ACC112 (cell line): ENCODE measurements around the gene PLPP6.

ENCODE experiments used
- H2AFZ ChIP-seq: fragments of 200-600 bp; sonication (generic); one replicate; pipeline ENCODE4 v1.6.0; 2017; ENCODE audit warnings: antibody characterized with exemption, low read length; ENCODE audit not compliant: unreplicated experiment
- H3K27ac ChIP-seq: fragments of 200-600 bp; sonication (generic); 2 replicates; pipeline ENCODE4 v1.5.1; 2014; ENCODE audit warnings: low read depth, mild to moderate bottlenecking, antibody characterized with exemption, low read length, moderate library complexity
- H3K27me3 ChIP-seq: fragments of 200-600 bp; sonication (generic); 2 replicates; pipeline ENCODE4 v1.6.1; 2014; ENCODE audit warnings: mild to moderate bottlenecking, antibody characterized with exemption, low read length, moderate library complexity, mixed read lengths; ENCODE audit not compliant: insufficient read depth
- H3K36me3 ChIP-seq: fragments of 200-600 bp; sonication (generic); 2 replicates; pipeline ENCODE4 v1.6.1; 2016; ENCODE audit warnings: mild to moderate bottlenecking, antibody characterized with exemption, low read length, moderate library complexity, mixed read lengths; ENCODE audit not compliant: insufficient read depth
- H3K4me1 ChIP-seq: fragments of 200-600 bp; sonication (generic); one replicate; pipeline ENCODE4 v1.6.1; 2016; ENCODE audit warnings: low read length, mixed read lengths; ENCODE audit not compliant: insufficient read depth, unreplicated experiment, control insufficient read depth
- H3K4me3 ChIP-seq: fragments of 200-600 bp; sonication (generic); 2 replicates; pipeline ENCODE4 v1.5.1; 2014; ENCODE audit warnings: mild to moderate bottlenecking, low read depth, low read length
- H3K79me2 ChIP-seq: fragments of 200-600 bp; sonication (generic); one replicate; pipeline ENCODE4 v1.6.0; 2016; ENCODE audit warnings: low read length; ENCODE audit not compliant: control insufficient read depth, unreplicated experiment, insufficient read depth

PLPP6 gene

DNA sequence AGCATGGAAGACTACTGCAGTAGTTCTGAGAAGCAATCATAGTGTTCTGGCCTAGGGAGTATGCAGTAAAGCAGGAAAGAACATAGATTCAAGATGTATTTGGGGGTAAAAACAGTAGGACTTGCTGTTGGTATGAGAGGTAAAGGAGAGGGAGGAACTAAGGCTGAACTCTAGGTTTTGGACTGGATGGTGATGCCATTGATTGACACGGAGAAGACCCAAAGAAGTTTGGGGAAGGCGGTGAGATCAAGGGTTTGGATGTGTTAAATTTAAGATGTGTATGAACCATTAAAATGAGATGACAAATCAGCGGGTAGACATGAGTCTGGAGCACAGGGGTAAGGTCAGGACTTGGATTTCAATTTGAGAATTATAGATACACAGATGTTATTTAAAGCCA lies 15.3 kb downstream of the PLPP6 start:
- Histone ChIP-seq H3K79me2 (peaks cover 25% of the 10 kb centered on the region), H3K27ac (no peak overlapping the region), H3K36me3 (no peaks in the 10 kb centered on the region), H3K27me3 (no peaks in the 10 kb centered on the region), H2AFZ (no peak overlapping the region), H3K4me1 (peaks cover 21% of the 10 kb centered on the region), H3K4me3 (no peak overlapping the region)

DNA sequence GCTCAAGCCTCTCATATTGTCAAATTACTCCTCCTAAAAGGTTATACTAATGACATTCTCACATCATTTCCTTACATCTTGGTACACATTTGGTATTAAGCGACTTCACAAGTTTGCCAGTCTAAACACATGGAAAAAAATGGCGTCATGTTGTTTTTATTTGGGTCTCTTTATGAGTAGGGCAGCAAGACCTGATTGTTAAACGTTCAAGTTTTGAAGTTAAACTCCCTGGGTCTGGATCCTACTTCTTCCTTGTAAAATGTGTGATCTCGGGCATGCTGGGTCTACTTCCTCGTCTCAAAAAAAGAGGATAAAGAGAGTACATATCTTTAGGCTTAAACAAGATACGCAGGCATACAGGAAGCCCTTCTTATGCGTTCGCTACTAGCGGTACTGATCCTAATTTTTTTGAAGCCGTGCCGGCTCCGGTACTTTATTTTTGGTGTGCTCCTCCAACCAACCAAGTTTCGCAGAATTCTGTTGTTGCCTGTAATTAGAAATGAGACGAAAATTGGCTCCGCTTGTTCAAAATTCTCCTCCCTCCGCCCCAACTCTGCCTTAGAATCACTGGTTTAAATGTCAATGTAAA lies 16.7 kb downstream of the PLPP6 start:
- Histone ChIP-seq H3K79me2 (peaks cover 35% of the 10 kb centered on the region), H3K4me3 (peak overlapping the region; percentile 96), H3K4me1 (peaks cover 21% of the 10 kb centered on the region), H3K27me3 (no peaks in the 10 kb centered on the region), H2AFZ (peak overlapping the region; percentile 94), H3K36me3 (peaks cover 3% of the 10 kb centered on the region; the same call in 1 of the 2 replicates), H3K27ac (peak overlapping the region; percentile 84)

- peaks cover 3% of the 10 kb centered on the region; the same call in 1 of the 2 replicates for H3K36me3 ChIP-seq
These were observed 17.4 kb downstream of the PLPP6 start, which contains the start of gene CDC37L1 for GRCh38 chr9:4679268-4680172. Gene CDC37L1, plus strand, starts transcription at chr9:4679569. Its CDS starts 199 bp downstream, at chr9:4679768.

DNA sequence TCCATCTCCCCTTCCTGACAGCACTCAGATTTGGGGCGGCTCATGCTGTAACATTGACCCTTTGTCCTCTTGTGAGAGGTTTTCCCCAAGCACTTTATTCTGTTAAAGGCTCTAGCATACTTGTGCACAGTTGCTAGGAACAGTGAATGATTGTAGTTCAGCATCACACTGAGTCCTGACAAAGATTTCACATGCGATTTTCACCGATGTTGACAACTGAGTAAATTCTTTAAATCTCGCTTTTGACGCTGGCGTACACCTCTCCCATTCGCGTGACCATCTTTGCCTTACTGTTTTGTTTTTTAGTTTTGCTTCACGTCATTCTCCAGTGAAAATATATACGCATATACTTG lies 18.1 kb downstream of the PLPP6 start:
- H3K27me3 ChIP-seq, result no peaks in the 10 kb centered on the region
- peak overlapping the region; percentile 96 for H3K4me3 ChIP-seq
- H3K27ac ChIP-seq, result peak overlapping the region; percentile 84
- peak overlapping the region; percentile 58 for H2AFZ ChIP-seq
- peaks cover 35% of the 10 kb centered on the region for H3K79me2 ChIP-seq
- peaks cover 17% of the 10 kb centered on the region for H3K4me1 ChIP-seq
- peaks cover 6% of the 10 kb centered on the region; the same call in 1 of the 2 replicates for H3K36me3 ChIP-seq

More at GRCh38 chr9:4679268-4680172, 17.4 kb downstream of the PLPP6 start, which contains the start of gene CDC37L1:
- Histone ChIP-seq H3K27ac (peak within 1 kb of the TSS; percentile 84), H3K27me3 (no peaks in the 10 kb centered on the region), H3K4me1 (peaks cover 21% of the 10 kb centered on the region), H2AFZ (peak within 1 kb of the TSS; percentile 94), H3K79me2 (peaks cover 35% of the 10 kb centered on the region), H3K4me3 (peak within 1 kb of the TSS; percentile 96)

GRCh38 chr9:4680750-4681149 lies 18.7 kb downstream of the PLPP6 start:
- Histone ChIP-seq H3K4me1 (peaks cover 14% of the 10 kb centered on the region), H3K4me3 (peak overlapping the region; percentile 96), H3K27me3 (no peaks in the 10 kb centered on the region), H3K27ac (peak overlapping the region; percentile 84), H3K36me3 (peaks cover 11% of the 10 kb centered on the region; the same call in 1 of the 2 replicates), H3K79me2 (peaks cover 35% of the 10 kb centered on the region), H2AFZ (peak overlapping the region; percentile 58)

GRCh38 chr9:4684820-4685219 lies 22.7 kb downstream of the PLPP6 start:
- Histone ChIP-seq H3K27ac (no peak overlapping the region), H3K79me2 (peaks cover 31% of the 10 kb centered on the region)

GRCh38 chr9:4686112-4686511 lies 24.0 kb downstream of the PLPP6 start:
- H3K4me1 ChIP-seq, result peaks cover 9% of the 10 kb centered on the region
- H3K27me3 ChIP-seq, result no peaks in the 10 kb centered on the region
- H3K79me2 ChIP-seq, result peaks cover 18% of the 10 kb centered on the region
- no peak overlapping the region for H3K4me3 ChIP-seq
- H3K36me3 ChIP-seq, result peaks cover 18% of the 10 kb centered on the region; the same call in 1 of the 2 replicates
- no peak overlapping the region for H2AFZ ChIP-seq
- no peak overlapping the region for H3K27ac ChIP-seq

More at GRCh38 chr9:4684820-4685219, 22.7 kb downstream of the PLPP6 start:
- no peaks in the 10 kb centered on the region for H3K27me3 ChIP-seq
- H2AFZ ChIP-seq, result no peak overlapping the region
- H3K36me3 ChIP-seq, result peaks cover 15% of the 10 kb centered on the region; the same call in 1 of the 2 replicates
- no peak overlapping the region for H3K4me3 ChIP-seq
- H3K4me1 ChIP-seq, result peaks cover 11% of the 10 kb centered on the region

DNA sequence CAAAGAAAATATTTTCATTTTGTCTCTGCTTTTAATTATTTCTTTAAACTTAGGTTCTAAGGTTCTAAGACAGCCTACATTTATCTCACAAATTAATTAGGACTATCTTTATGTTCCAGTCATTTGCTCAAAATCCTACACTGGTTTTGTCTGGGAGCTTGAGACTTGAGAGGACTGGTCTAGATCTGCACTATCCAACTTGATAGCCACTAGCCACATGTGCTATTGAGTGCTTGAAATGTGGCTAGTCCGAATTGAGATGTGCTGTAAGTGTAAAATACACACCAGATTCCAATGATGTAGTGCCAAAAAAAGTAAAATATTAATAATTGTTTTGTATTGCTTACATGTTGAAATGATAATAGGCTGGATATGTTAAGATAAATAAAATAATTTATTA lies 24.5 kb downstream of the PLPP6 start:
- Histone ChIP-seq H3K4me3 (no peak overlapping the region), H3K27me3 (no peaks in the 10 kb centered on the region), H3K27ac (no peak overlapping the region), H3K36me3 (peaks cover 23% of the 10 kb centered on the region; the same call in 1 of the 2 replicates), H3K4me1 (peaks cover 5% of the 10 kb centered on the region), H2AFZ (no peak overlapping the region), H3K79me2 (peaks cover 16% of the 10 kb centered on the region)

DNA sequence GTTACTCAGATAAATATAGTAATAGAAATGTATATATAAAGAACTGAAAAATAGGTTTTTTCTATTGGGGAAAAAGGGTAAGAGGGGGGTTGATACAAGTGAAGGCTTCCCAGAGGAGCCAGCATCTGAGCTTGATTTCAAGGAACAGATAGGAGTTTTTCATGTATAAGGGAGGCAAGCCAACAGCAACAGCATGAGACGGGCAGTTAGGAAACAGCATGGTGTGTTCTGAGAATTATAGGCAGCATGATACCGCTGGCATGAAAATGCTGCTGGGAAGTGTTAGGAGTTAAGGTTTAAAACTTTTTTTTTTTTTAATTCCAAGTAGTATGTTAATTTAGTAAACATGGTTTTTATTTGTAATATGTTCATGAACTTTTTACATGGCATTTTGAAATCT lies 26.9 kb downstream of the PLPP6 start:
- Histone ChIP-seq H3K79me2 (peaks cover 2% of the 10 kb centered on the region), H3K27me3 (no peaks in the 10 kb centered on the region), H2AFZ (no peak overlapping the region), H3K27ac (no peak overlapping the region), H3K4me1 (peaks cover 5% of the 10 kb centered on the region), H3K36me3 (peaks cover 22% of the 10 kb centered on the region; the same call in 1 of the 2 replicates), H3K4me3 (no peak overlapping the region)

DNA sequence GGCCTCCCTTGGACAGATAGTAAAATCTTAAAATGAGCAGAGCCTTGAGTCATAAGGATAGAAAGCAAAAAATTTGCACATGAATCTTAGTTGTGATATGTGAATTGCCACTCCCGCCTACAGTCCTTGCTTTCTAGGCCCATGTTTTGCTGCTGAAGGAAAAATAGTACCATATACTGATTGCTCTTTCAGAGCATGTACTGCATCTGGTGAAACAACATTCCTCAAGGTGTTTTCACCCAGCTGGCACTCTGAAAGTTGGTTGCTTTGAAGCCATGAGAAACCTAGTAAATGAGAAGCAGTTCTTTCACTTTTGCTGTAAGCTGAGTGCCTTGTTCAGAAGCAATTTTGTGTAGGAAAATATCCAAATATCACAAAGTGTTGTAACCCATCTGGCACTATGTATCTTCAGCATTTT lies 27.6 kb downstream of the PLPP6 start:
- Histone ChIP-seq H2AFZ (no peak overlapping the region), H3K27ac (no peak overlapping the region), H3K4me3 (no peak overlapping the region), H3K79me2 (peaks cover 2% of the 10 kb centered on the region), H3K4me1 (peaks cover 5% of the 10 kb centered on the region), H3K27me3 (no peaks in the 10 kb centered on the region), H3K36me3 (peaks cover 22% of the 10 kb centered on the region; the same call in 1 of the 2 replicates)
